Neural progenitor cell (in vitro differentiated cells): ENCODE data around the gene GPI. TPM values are rescaled to one million over a fixed set of nuclear protein-coding genes. Genes with fewer than 3 reads are reported as not detected.

Source experiments
- DNase-seq: peaks from one replicate; pipeline ENCODE4 v3.0.0-alpha.2; 2016; ENCODE audit warnings: low spot score
- H2AFZ ChIP-seq: fragments of 200-600 bp; sonication (generic); replicated peaks from 2 replicates; pipeline ENCODE4 v1.6.1; 2016; ENCODE audit warnings: antibody characterized with exemption
- H3F3A ChIP-seq: fragments of 200-600 bp; sonication (generic); 2 replicates; pipeline ENCODE4 v1.6.1; 2016; ENCODE audit warnings: antibody characterized with exemption, low read depth
- H3K27ac ChIP-seq: fragments of 200-600 bp; sonication (generic); 2 replicates; pipeline ENCODE4 v1.5.1; 2016; ENCODE audit warnings: mild to moderate bottlenecking
- H3K27me3 ChIP-seq: fragments of 200-600 bp; sonication (generic); 2 replicates; pipeline ENCODE4 v1.6.1; 2016; ENCODE audit warnings: mild to moderate bottlenecking, moderate library complexity
- H3K36me3 ChIP-seq: fragments of 200-600 bp; sonication (generic); 2 replicates; pipeline ENCODE4 v1.5.1; 2016
- H3K4me1 ChIP-seq: fragments of 200-600 bp; sonication (generic); 2 replicates; pipeline ENCODE4 v1.6.1; 2016; ENCODE audit warnings: mixed run types
- H3K4me2 ChIP-seq: fragments of 200-600 bp; sonication (generic); 2 replicates; pipeline ENCODE4 v1.6.1; 2016
- H3K4me3 ChIP-seq: fragments of 200-600 bp; sonication (generic); 2 replicates; pipeline ENCODE4 v1.5.1; 2016
- H3K79me2 ChIP-seq: fragments of 200-600 bp; sonication (generic); 2 replicates; pipeline ENCODE4 v1.6.1; 2016; ENCODE audit warnings: low read depth
- H3K9ac ChIP-seq: fragments of 200-600 bp; sonication (generic); 2 replicates; pipeline ENCODE4 v1.6.1; 2016
- H3K9me3 ChIP-seq: fragments of 200-600 bp; sonication (generic); 2 replicates; pipeline ENCODE4 v1.5.1; 2016; ENCODE audit warnings: low read depth
- H4K20me1 ChIP-seq: fragments of 200-600 bp; sonication (generic); 2 replicates; pipeline ENCODE4 v1.6.1; 2016; ENCODE audit warnings: low read depth
- H3K27ac Mint-ChIP-seq: 3 replicates; pipeline ENCODE4 v1.8.0; 2021; ENCODE audit warnings: mixed read lengths
- H3K27me3 Mint-ChIP-seq: 2 replicates; pipeline ENCODE4 v1.8.0; 2022; ENCODE audit warnings: low read depth, mild to moderate bottlenecking, inconsistent platforms, moderate library complexity, mixed read lengths; ENCODE audit not compliant: insufficient read depth
- H3K36me3 Mint-ChIP-seq: 3 replicates; pipeline ENCODE4 v1.8.0; 2021; ENCODE audit warnings: mixed read lengths
- H3K4me1 Mint-ChIP-seq: 3 replicates; pipeline ENCODE4 v1.8.0; 2021; ENCODE audit warnings: mixed read lengths
- H3K4me3 Mint-ChIP-seq: 3 replicates; pipeline ENCODE4 v1.8.0; 2021; ENCODE audit warnings: mild to moderate bottlenecking, moderate library complexity, mixed read lengths
- H3K9me3 Mint-ChIP-seq: 3 replicates; pipeline ENCODE4 v1.8.0; 2020; ENCODE audit warnings: mixed read lengths
- EZH2 ChIP-seq: fragments of 200-600 bp; sonication (generic); IDR thresholded peaks from 2 replicates; pipeline ENCODE4 v1.6.1; 2017; ENCODE audit warnings: antibody characterized with exemption, mild to moderate bottlenecking, moderate library complexity
- EZH2phosphoT487 ChIP-seq: fragments of 200-600 bp; sonication (generic); IDR thresholded peaks from 2 replicates; pipeline ENCODE4 v1.6.1; 2017; ENCODE audit warnings: antibody characterized with exemption
- total RNA-seq: library from RNA; depleted of rRNA; stranded (reverse); fragments of >200 nt; gene quantifications from 2 replicates; pipeline ENCODE4 v1.2.3, GENCODE V29; 2015; ENCODE audit warnings: low replicate concordance
- TF ChIP-seq, protein P1 (sequence below): fragments of 200-600 bp; sonication (generic); IDR thresholded peaks from 2 replicates; pipeline ENCODE4 v1.5.1; 2017; ENCODE audit warnings: antibody characterized with exemption, mild to moderate bottlenecking

GPI gene
- total RNA-seq, 1 donor from 2014 or later, result 109 TPM

DNA sequence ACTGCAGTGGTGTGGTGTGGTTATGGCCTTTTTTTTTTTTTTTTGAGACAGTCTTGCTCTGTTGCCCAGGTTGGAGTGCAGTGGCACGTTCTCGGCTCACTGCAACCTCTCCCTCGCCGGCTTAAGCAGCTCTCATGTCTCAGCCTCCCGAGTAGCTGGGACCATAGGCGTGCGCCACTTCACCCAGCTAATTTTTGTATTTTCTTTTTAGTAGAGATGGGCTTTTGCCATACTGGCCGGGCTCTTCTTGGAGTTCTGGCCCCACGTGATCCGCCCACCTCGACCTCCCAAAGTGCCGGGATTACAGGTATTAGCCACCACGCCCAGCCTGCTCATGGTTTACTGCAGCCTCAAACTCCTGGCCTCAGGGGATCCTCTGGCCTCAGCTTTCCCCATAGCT lies 46.2 kb downstream of the GPI start:
- H3F3A ChIP-seq, result no peaks in the 10 kb centered on the region
- no peak for DNase-seq
- H3K9me3 ChIP-seq, result no peaks in the 10 kb centered on the region
- no peak overlapping the region for H3K4me3 ChIP-seq
- Mint-ChIP-seq H3K27me3 (no peaks in the 10 kb centered on the region), H3K36me3 (peaks cover 15% of the 10 kb centered on the region), H3K27ac (no peak overlapping the region), H3K4me3 (no peak overlapping the region), H3K9me3 (no peaks in the 10 kb centered on the region), H3K4me1 (no peaks in the 10 kb centered on the region)
- H3K27ac ChIP-seq, result no peak overlapping the region
- H3K4me2 ChIP-seq, result no peak overlapping the region
- peaks cover 13% of the 10 kb centered on the region for H4K20me1 ChIP-seq
- no peak overlapping the region for H2AFZ ChIP-seq
- H3K4me1 ChIP-seq, result no peaks in the 10 kb centered on the region
- no peaks in the 10 kb centered on the region for H3K27me3 ChIP-seq
- H3K79me2 ChIP-seq, result peaks cover 26% of the 10 kb centered on the region
- no peak overlapping the region for H3K9ac ChIP-seq
- TF ChIP-seq, protein P1, sequence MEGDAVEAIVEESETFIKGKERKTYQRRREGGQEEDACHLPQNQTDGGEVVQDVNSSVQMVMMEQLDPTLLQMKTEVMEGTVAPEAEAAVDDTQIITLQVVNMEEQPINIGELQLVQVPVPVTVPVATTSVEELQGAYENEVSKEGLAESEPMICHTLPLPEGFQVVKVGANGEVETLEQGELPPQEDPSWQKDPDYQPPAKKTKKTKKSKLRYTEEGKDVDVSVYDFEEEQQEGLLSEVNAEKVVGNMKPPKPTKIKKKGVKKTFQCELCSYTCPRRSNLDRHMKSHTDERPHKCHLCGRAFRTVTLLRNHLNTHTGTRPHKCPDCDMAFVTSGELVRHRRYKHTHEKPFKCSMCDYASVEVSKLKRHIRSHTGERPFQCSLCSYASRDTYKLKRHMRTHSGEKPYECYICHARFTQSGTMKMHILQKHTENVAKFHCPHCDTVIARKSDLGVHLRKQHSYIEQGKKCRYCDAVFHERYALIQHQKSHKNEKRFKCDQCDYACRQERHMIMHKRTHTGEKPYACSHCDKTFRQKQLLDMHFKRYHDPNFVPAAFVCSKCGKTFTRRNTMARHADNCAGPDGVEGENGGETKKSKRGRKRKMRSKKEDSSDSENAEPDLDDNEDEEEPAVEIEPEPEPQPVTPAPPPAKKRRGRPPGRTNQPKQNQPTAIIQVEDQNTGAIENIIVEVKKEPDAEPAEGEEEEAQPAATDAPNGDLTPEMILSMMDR, result no peak
- TF ChIP-seq EZH2phosphoT487, result no peak
- TF ChIP-seq EZH2, result no peak
- H3K36me3 ChIP-seq, result peaks cover 6% of the 10 kb centered on the region

GRCh38 chr19:34416021-34416545 lies 51.1 kb downstream of the GPI start:
- Mint-ChIP-seq H3K4me1 (no peaks in the 10 kb centered on the region), H3K27me3 (no peaks in the 10 kb centered on the region), H3K4me3 (no peak overlapping the region), H3K27ac (no peak overlapping the region), H3K36me3 (peaks cover 11% of the 10 kb centered on the region), H3K9me3 (no peaks in the 10 kb centered on the region)
- no peak overlapping the region for H3K4me2 ChIP-seq
- no peaks in the 10 kb centered on the region for H3K4me1 ChIP-seq
- no peak overlapping the region for H2AFZ ChIP-seq
- no peak for DNase-seq
- no peaks in the 10 kb centered on the region for H3K9me3 ChIP-seq
- H3K79me2 ChIP-seq, result peaks cover 5% of the 10 kb centered on the region
- H3F3A ChIP-seq, result no peaks in the 10 kb centered on the region
- no peak for TF ChIP-seq EZH2
- no peak for TF ChIP-seq EZH2phosphoT487
- TF ChIP-seq, protein P1, result no peak
- no peaks in the 10 kb centered on the region for H3K27me3 ChIP-seq
- peaks cover 12% of the 10 kb centered on the region for H3K36me3 ChIP-seq
- H3K4me3 ChIP-seq, result no peak overlapping the region
- no peaks in the 10 kb centered on the region for H4K20me1 ChIP-seq
- H3K27ac ChIP-seq, result no peak overlapping the region
- H3K9ac ChIP-seq, result no peak overlapping the region

DNA sequence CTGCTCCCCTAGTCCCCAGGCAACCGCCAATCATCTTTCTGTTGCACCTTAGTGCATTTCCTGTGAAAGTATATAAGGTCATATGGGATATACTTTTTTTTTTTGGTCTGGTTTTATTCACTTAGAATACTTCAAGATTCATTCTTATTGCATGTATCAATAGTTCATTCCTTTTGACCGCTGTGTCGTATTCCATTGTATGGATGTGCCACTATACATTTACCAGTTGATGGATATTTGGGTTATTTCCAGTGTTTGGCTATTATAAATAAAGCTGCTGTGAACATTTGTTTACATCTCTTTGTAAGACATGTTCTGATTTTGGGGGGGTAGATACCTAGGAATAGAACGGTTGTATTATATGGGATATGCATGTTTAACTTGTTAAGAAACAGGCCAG lies 53.3 kb downstream of the GPI start:
- H3K27me3 ChIP-seq, result no peaks in the 10 kb centered on the region
- Mint-ChIP-seq H3K9me3 (no peaks in the 10 kb centered on the region), H3K36me3 (peaks cover 11% of the 10 kb centered on the region), H3K27me3 (no peaks in the 10 kb centered on the region), H3K4me3 (no peak overlapping the region), H3K27ac (no peak overlapping the region), H3K4me1 (no peaks in the 10 kb centered on the region)
- peaks cover 12% of the 10 kb centered on the region for H3K36me3 ChIP-seq
- no peak for DNase-seq
- no peak overlapping the region for H3K9ac ChIP-seq
- H3K4me2 ChIP-seq, result no peak overlapping the region
- no peak overlapping the region for H3K4me3 ChIP-seq
- no peaks in the 10 kb centered on the region for H4K20me1 ChIP-seq
- TF ChIP-seq, protein P1, result no peak
- TF ChIP-seq EZH2phosphoT487 (no peak), EZH2 (no peak)
- peaks cover 5% of the 10 kb centered on the region for H3K79me2 ChIP-seq
- no peak overlapping the region for H3K27ac ChIP-seq
- no peaks in the 10 kb centered on the region for H3K4me1 ChIP-seq
- no peaks in the 10 kb centered on the region for H3K9me3 ChIP-seq
- H3F3A ChIP-seq, result no peaks in the 10 kb centered on the region
- no peak overlapping the region for H2AFZ ChIP-seq
